Lung (tissue), 12 donors: ENCODE results near the gene HSBP1. TPM values are rescaled to one million over a fixed set of nuclear protein-coding genes. Genes with fewer than 3 reads are reported as not detected.

ENCODE experiments used
- ATAC-seq: fragments of 200-7000 bp; cut with Tn5 transposase; one replicate; pipeline ENCODE4 v1.9.1; 2020; ENCODE audit warnings: moderate number of reproducible peaks; ENCODE audit not compliant: insufficient read depth, low FRiP score
- DNase-seq, 3 donors: peaks; one replicate each; pipeline ENCODE4 v3.0.0-alpha.2; 2013 to 2017
- H3K27ac ChIP-seq, 2 donors: one replicate each; pipeline ENCODE4 v1.5.1; 2013; ENCODE audit warnings: mild to moderate bottlenecking in 2 of 2, moderate library complexity in 2 of 2, control low read depth in 1 of 2, inconsistent platforms in 1 of 2, low read depth in 1 of 2, low read length in 1 of 2
- H3K27me3 ChIP-seq, 3 donors: one replicate each; pipeline ENCODE4 v1.5.1; 2013; ENCODE audit warnings: low read length in 2 of 3; ENCODE audit not compliant: control insufficient read depth in 3 of 3, insufficient read depth in 3 of 3
- H3K36me3 ChIP-seq, 4 donors: one replicate each; pipeline ENCODE4 v1.5.1; 2013; ENCODE audit warnings: low read length in 4 of 4, mild to moderate bottlenecking in 1 of 4, moderate library complexity in 1 of 4; ENCODE audit not compliant: control insufficient read depth in 4 of 4, insufficient read depth in 4 of 4
- H3K4me1 ChIP-seq, 5 donors: one replicate each; pipeline ENCODE4 v1.5.1; 2013; ENCODE audit warnings: low read length in 5 of 5, mild to moderate bottlenecking in 2 of 5, moderate library complexity in 1 of 5; ENCODE audit not compliant: control insufficient read depth in 5 of 5, insufficient read depth in 5 of 5
- H3K4me3 ChIP-seq: one replicate; pipeline ENCODE4 v1.5.1; 2013; ENCODE audit warnings: mild to moderate bottlenecking, control low read depth, moderate library complexity
- H3K9ac ChIP-seq, 2 donors: one replicate each; pipeline ENCODE4 v1.5.1; 2013; ENCODE audit warnings: low read length in 2 of 2, control low read depth in 1 of 2; ENCODE audit not compliant: insufficient read depth in 1 of 2
- H3K9me3 ChIP-seq, 4 donors: one replicate each; pipeline ENCODE4 v1.5.1; 2013; ENCODE audit warnings: low read length in 3 of 4, mild to moderate bottlenecking in 1 of 4, moderate library complexity in 1 of 4; ENCODE audit not compliant: control insufficient read depth in 4 of 4, insufficient read depth in 3 of 4
- WGBS, 2 donors: extraction: QIAGEN DNeasy Blood & Tissue Kit; methylation state at CpG; one replicate each; pipeline ENCODE4 v1.1.7; 2013; 5-methylcytosine and 5-hydroxymethylcytosine counted together
- polyA plus RNA-seq, 2 donors: library from polyadenylated mRNA; stranded (reverse); fragments of 200-250 nt; gene quantifications; one replicate each; pipeline ENCODE4 v1.2.1, GENCODE V29; 2013
- total RNA-seq, 2 donors: library from RNA; depleted of rRNA in 1 of 2; stranded (reverse); fragments of >200 nt in 1 of 2; gene quantifications; one replicate each; pipeline ENCODE4 v1.2.1, GENCODE V29; 2014 to 2021
- TF ChIP-seq, protein P1 (sequence below): IDR thresholded peaks from 2 replicates; pipeline ENCODE4 v1.5.1; 2012; ENCODE audit warnings: mild to moderate bottlenecking; ENCODE audit errors: control extremely low read depth, extremely low read depth
- donor health status: control.
- donor health status: control.
- donor health status: Bipolar disorder and iron deficiency.
- donor health status: healthy.
- donor health status: DM: yes; HTN: yes; CAD: no.

HSBP1 gene
- total and polyA plus RNA-seq, 4 donors: 50.5 to 109 (median 95.4) TPM

- ATAC-seq (no peak), DNase-seq (no peak)
- H3K4me3 ChIP-seq: no peak overlapping the region
- H3K9me3 ChIP-seq: peaks cover 0 to 2% (median 0%) of the 10 kb centered on the region in 4 donors
- no peak overlapping the region for H3K27ac ChIP-seq
- no peaks in the 10 kb centered on the region for H3K4me1 ChIP-seq
- WGBS, 2 donors: 78 to 81% methylated on average over 9 of the region's 9 CpGs
- H3K36me3 ChIP-seq: no peaks in the 10 kb centered on the region
- H3K27me3 ChIP-seq: peaks cover 0 to 3% (median 0%) of the 10 kb centered on the region in 3 donors
- no peak overlapping the region for H3K9ac ChIP-seq
- TF ChIP-seq, protein P1, sequence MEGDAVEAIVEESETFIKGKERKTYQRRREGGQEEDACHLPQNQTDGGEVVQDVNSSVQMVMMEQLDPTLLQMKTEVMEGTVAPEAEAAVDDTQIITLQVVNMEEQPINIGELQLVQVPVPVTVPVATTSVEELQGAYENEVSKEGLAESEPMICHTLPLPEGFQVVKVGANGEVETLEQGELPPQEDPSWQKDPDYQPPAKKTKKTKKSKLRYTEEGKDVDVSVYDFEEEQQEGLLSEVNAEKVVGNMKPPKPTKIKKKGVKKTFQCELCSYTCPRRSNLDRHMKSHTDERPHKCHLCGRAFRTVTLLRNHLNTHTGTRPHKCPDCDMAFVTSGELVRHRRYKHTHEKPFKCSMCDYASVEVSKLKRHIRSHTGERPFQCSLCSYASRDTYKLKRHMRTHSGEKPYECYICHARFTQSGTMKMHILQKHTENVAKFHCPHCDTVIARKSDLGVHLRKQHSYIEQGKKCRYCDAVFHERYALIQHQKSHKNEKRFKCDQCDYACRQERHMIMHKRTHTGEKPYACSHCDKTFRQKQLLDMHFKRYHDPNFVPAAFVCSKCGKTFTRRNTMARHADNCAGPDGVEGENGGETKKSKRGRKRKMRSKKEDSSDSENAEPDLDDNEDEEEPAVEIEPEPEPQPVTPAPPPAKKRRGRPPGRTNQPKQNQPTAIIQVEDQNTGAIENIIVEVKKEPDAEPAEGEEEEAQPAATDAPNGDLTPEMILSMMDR: no peak
Measured at GRCh38 chr16:83854420-83854819, 46.6 kb downstream of the HSBP1 start.

DNA sequence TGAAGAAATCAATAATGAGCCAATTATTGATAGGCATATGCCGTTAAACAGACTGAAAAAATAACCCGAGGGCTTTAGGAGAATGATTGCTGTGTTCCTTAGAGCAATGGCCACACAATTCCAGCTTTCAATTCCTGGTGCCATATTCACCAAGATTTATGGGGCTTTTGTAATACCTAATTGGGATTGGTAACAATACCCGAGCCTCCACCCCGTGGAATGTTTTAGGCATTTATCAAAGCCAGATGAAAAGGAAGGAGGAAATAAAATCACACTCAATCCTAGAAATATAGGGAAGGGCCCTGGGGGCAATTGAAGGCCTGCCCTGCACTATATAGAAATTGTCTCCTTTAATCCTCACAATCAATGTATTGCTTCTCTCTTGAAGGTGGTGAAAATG lies 49.0 kb downstream of the HSBP1 start:
- DNase-seq: no peak
- Histone ChIP-seq H3K4me1 (no peaks in the 10 kb centered on the region), H3K27ac (no peak overlapping the region), H3K4me3 (no peak overlapping the region), H3K27me3 (peaks cover 0 to 3% (median 0%) of the 10 kb centered on the region in 3 donors), H3K9ac (no peak overlapping the region), H3K36me3 (no peaks in the 10 kb centered on the region), H3K9me3 (peaks cover 0 to 2% (median 0%) of the 10 kb centered on the region in 4 donors)
- 68 to 81% methylated on average over 4 of the region's 4 CpGs for WGBS, 2 donors
- ATAC-seq: no peak
- TF ChIP-seq, protein P1: no peak

DNA sequence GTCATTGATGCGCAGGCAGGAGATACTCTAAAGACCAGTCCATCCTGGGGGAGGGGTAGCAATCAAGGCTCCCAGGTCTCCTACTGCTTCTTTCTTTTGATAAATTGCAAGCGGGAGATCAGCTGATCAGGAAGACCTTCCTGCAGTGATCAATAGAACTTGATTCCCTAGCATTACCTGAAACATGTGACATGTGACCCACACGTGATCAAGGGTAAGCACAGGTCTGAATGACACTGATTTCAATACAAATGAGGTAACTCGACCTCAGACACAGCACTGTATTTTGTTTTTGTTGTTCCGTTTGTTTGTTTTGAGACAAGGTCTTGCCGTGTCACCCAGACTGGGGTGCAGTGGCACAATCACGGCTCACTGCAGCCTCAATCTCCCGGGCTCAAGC lies 51.5 kb downstream of the HSBP1 start:
- no peaks in the 10 kb centered on the region for H3K27me3 ChIP-seq
- 75 to 82% methylated on average over 8 of the region's 8 CpGs for WGBS, 2 donors
- H3K4me3 ChIP-seq: no peak overlapping the region
- no peak overlapping the region for H3K27ac ChIP-seq
- TF ChIP-seq, protein P1: no peak
- ATAC-seq (no peak), DNase-seq (no peak)
- no peak overlapping the region for H3K9ac ChIP-seq
- no peaks in the 10 kb centered on the region for H3K4me1 ChIP-seq
- peaks cover 0 to 3% (median 0%) of the 10 kb centered on the region in 4 donors for H3K9me3 ChIP-seq
- no peaks in the 10 kb centered on the region for H3K36me3 ChIP-seq

GRCh38 chr16:83862661-83863060 lies 54.9 kb downstream of the HSBP1 start:
- ATAC-seq (no peak), DNase-seq (no peak)
- H3K36me3 ChIP-seq: no peaks in the 10 kb centered on the region
- TF ChIP-seq, protein P1: no peak
- no peak overlapping the region for H3K4me3 ChIP-seq
- H3K4me1 ChIP-seq: no peaks in the 10 kb centered on the region
- 80 to 92% methylated on average over 7 of the region's 7 CpGs for WGBS, 2 donors
- H3K9ac ChIP-seq: no peak overlapping the region
- H3K9me3 ChIP-seq: peaks cover 0 to 3% (median 0%) of the 10 kb centered on the region in 4 donors
- H3K27me3 ChIP-seq: no peaks in the 10 kb centered on the region
- no peak overlapping the region for H3K27ac ChIP-seq
